ENCODE measurements around the gene FAM110C.
"Not testable (repeated sequence)": the region's sequence is repeated elsewhere in the genome, so short reads cannot be mapped to it uniquely, and the experiment has no call there.

FAM110C gene

GRCh38 chr2:80378-80777 lies 34.1 kb upstream of the FAM110C start:
- H3K27ac ChIP-seq: no peak overlapping the region
- TF ChIP-seq ZFX (IDR thresholded peaks at IDR 0.05; ENCODE audit: borderline replicate concordance) (no peak), CTCF (IDR thresholded peaks at IDR 0.05) (no peak)

- no peak overlapping the region for H3K27ac ChIP-seq
- TF ChIP-seq ZFX (IDR thresholded peaks at IDR 0.05; ENCODE audit: borderline replicate concordance) (no peak), CTCF (IDR thresholded peaks at IDR 0.05) (no peak)
These were observed 25.2 kb upstream of the FAM110C start for GRCh38 chr2:71309-72035.

GRCh38 chr2:69366-70344 lies 23.4 kb upstream of the FAM110C start:
- no peak overlapping the region for H3K27ac ChIP-seq

GRCh38 chr2:68637-69036 lies 22.3 kb upstream of the FAM110C start:
- H3K27ac ChIP-seq: not testable (repeated sequence)

More at GRCh38 chr2:69366-70344, 23.4 kb upstream of the FAM110C start:
- no peak for TF ChIP-seq CTCF (IDR thresholded peaks at IDR 0.05)
- no peak for TF ChIP-seq ZFX (IDR thresholded peaks at IDR 0.05; ENCODE audit: borderline replicate concordance)

GRCh38 chr2:66853-67252 lies 20.5 kb upstream of the FAM110C start:
- H3K27ac ChIP-seq: no peak overlapping the region
- TF ChIP-seq CTCF (IDR thresholded peaks at IDR 0.05) (no peak), ZFX (IDR thresholded peaks at IDR 0.05; ENCODE audit: borderline replicate concordance) (no peak)

GRCh38 chr2:65121-65520 lies 18.8 kb upstream of the FAM110C start:
- TF ChIP-seq CTCF (IDR thresholded peaks at IDR 0.05) (no peak), ZFX (IDR thresholded peaks at IDR 0.05; ENCODE audit: borderline replicate concordance) (no peak)
- H3K27ac ChIP-seq: no peak overlapping the region

GRCh38 chr2:55587-56448 lies 9.5 kb upstream of the FAM110C start:
- no peak overlapping the region for H3K27ac ChIP-seq
- TF ChIP-seq CTCF (IDR thresholded peaks at IDR 0.05): no peak
- no peak for TF ChIP-seq ZFX (IDR thresholded peaks at IDR 0.05; ENCODE audit: borderline replicate concordance)
